GM21526 (cell line): ENCODE measurements around the gene MXRA8.
"Not testable (repeated sequence)": the region's sequence is repeated elsewhere in the genome, so short reads cannot be mapped to it uniquely, and the experiment has no call there.

ENCODE experiments used
- ATAC-seq: cut with Tn5 transposase; IDR thresholded peaks from one replicate; pipeline ENCODE4 v1.9.1; 2021; ENCODE audit warnings: moderate library complexity; ENCODE audit not compliant: unreplicated experiment, low FRiP score

MXRA8 gene

GRCh38 chr1:1370771-1371300 lies 12.5 kb upstream of the MXRA8 start:
- no peak for ATAC-seq

GRCh38 chr1:1370094-1370493 lies 11.7 kb upstream of the MXRA8 start:
- ATAC-seq: not testable (repeated sequence)

DNA sequence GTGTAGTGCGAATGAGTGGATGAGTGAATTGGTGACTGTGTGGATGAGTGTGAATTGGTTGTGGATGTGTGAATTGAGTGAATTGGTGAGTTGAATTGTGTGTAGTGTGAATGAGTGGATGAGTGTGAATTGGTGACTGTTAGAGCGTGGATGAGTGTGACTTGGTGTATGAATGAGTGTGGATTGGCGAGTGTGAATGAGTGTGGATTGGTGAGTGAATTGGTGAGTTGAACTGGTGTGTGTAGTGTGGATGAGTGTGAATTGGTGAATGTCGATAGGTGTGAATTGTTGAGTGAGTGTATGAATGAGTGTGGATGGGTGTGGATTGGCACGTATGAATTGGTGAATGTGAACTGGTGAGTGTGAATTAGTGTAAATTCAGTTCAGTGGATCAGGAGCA lies 9.0 kb upstream of the MXRA8 start:
- no peak for ATAC-seq

DNA sequence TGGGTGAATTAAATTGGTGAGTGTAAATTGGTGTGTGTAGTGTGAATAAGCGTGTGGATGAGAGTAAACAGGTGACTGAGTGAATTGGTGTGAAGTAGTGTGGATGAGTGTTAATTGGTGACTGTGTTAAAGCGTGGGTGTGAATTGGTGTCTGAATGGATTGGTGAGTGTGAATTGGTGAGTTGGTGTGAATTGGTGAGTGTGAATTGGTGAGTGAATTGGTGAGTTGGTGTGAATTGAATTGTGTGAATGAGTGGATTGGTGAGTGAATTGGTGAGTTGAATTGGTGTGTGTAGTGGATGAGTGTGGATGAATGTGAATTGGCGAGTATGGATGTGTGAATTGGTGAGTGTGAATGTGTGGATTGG lies 8.3 kb upstream of the MXRA8 start:
- no peak for ATAC-seq

DNA sequence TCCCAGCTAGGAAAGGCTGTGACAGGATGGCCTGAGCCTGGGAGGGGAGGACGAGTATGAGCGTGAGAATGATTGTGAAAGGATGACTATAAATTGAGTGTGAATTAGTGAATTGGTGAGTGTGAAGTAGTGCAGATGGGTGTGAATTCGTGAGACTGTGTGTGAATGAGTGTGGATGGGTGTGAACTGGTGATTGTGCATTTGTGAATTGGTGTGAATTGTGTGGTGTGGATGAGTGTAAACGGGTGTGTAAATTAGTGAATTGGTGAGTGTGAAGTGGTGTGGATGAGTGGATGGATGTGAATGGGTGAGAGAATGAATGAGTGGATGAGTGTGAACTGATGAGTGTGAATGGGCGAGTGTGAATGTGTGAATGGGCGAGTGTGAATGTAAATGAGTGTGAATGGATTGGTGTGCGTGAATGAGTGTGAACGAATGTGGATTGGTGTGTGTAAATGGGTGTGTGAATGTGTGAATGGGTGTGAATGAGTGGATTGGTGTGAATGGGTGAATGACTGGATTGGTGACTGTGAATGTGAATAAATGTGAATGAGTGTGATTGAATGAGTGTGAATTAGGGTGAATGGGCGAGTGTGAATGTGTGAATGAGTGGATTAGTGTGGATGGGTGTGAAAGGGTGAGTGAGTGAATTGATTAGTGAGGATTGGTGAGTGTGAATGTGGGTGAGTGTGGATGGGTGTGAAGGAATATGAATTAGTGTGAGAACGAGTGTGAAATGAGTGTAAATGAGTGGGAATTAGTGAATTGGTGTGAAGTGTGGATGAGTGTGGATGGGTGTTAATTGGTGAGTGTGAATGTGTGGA lies 7.7 kb upstream of the MXRA8 start:
- no peak for ATAC-seq

DNA sequence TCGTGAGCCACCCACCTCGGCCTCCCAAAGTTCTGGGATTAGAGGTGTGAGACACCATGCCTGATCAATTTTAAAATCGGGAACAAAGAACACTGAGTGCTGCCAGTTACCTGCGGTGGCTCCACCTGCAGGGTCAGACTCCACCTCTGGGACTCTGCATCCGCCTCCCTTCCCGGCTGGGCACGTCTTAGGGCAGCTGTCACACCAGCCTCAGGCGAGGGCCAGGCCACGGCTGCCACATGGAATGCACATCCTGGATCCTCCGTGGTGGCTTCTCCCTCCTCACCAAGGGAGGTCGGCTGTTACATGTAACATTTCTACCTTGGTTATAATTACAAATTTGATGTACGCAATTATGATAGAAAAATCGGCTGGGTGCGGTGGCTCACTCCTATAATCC lies 5.9 kb upstream of the MXRA8 start:
- no peak for ATAC-seq

DNA sequence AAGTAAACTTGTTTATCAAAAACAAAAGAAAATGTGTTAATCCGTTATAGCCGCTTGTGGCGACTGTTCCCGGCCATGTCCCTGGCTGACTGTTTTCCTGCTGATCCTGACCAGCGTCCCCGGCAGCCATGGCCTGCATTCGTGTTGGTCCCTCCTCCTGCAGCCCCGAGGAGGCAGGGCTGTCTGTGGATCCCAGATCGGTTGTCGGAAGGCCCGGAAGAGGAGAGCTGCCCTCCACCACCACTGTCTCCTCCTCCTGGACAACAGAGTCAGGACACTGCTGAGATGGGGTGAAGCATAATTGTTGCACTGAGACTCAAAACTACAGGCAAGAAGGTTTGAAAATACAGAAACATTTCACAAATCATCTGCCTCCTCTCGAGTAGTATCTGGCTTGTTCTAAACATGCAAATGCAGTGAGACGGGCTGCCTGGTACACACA lies 3.6 kb upstream of the MXRA8 start:
- ATAC-seq: no peak

DNA sequence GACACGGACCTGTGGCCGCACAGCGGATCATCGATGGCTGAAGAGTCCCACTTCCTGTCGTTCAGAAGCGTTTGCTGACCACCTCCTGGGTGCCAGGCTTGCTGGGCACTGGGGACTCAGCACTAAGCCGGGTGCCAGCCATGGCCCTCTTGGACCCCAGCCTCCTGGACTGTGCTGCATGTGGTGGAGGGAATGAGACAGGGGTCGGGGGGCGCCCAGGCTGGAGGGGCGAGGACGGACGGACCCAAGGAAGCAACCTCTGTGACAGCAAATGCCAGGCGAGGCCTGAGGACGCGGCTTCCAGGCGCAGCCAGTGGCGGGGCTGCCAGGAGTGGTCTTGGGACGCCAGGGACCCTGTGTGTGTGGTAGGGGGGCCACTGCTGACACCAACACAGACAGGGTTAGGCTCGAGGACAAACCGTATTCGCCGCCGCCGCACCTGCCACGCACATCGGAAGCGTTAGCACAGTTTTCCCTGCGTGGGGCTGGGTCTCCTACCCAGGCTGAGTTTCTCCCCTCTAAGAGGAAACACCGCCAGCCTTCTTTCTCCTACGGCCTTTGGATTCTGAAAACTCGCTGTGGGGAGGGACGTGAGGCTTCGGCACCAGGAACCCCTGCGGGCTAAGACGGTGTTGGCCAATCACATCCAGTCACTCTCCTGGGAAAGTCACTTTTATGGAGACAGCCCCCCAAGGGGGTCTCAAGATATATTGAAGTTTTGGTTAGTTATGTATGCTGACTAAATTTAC lies 3.1 kb upstream of the MXRA8 start:
- ATAC-seq: no peak

DNA sequence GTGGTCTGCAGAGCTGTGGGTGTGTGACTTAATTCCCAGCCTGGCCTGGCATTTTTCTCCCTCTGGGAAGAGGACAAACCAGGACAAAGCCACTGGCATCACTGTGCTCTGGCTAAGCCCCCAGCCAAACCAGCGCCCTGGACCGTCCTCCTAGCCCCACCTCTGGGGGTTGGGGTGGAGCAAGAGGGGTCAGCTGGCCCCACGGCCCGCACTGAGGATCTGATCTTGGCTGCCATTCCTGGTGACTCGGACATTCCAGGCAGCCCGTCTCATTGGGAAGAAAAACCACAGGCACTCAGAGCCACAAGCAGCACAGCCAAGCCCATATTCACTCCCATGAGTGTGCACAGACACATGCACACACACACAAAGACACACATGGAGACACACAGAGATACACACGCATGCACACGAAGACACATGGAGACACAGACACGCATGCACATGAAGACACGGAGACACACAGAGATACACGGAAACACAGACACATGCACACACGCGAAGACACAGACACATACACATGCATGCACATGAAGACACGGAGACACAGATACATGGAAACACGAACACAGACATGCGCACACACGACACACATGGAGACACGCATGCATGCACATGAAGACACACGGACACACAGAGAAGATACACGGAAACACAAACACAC lies 2.3 kb upstream of the MXRA8 start:
- ATAC-seq: no peak

GRCh38 chr1:1359664-1360468 lies 1.5 kb upstream of the MXRA8 start:
- ATAC-seq: no peak

GRCh38 chr1:1359308-1359663 lies 931 bp upstream of the MXRA8 start:
- no peak for ATAC-seq

GRCh38 chr1:1357871-1358432 lies 403 bp downstream of the MXRA8 start:
- no peak for ATAC-seq

GRCh38 chr1:1356796-1357401 lies 1.5 kb downstream of the MXRA8 start:
- ATAC-seq: no peak

- no peak for ATAC-seq
These were observed 2.1 kb downstream of the MXRA8 start for GRCh38 chr1:1356166-1356795.

- no peak for ATAC-seq
These were observed 2.9 kb downstream of the MXRA8 start for GRCh38 chr1:1355416-1355815.

DNA sequence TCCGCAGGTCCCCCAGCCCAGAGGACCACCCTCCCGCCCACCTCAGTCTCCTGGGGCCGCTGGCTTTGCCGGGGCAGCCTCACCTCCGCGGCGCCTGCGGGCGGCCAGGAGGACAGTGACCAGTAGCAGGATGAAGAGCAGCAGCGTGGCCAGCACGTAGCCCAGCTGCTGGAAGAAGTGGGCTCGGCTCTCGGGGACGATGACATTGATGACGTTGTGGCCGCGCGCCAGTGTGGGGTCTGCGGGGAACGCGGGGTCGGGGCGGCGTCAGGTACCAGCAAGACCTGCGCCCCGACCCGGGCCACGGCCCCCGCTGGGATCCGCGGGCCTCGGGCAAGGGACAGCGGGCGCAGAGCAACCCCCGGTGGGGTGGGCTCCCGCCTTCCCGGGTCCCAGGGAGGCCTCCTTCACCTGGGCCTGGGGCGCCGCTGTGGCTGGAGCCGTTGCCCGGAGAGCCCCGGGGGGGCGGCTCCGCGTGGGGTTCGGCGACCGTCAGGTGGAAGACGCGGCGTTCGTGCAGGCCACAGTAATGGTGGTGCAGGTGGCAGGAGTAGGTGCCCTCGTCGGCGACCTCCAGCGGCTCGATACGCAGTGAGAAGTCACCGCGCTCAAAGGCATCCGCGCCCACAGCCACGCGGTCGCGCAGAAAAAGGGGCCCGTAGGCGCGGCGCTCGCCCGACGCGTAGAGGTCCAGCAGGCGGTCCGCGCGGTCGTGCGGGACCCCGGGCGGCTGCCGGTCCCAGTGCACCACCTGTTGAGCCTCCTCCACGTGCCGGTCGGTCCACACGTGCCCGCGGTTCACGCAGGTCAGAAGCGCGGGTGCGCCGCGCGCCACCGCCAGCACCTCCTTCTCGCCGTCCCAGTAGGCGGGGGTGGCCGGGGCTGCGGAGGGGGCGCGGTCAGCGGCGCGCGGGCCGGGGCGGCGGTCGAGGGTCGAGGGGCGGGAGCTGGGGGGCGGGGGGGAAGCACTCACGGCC lies 3.8 kb downstream of the MXRA8 start:
- no peak for ATAC-seq

- no peak for ATAC-seq
These were observed 4.8 kb downstream of the MXRA8 start for GRCh38 chr1:1353389-1354151.
